Activated CD8-positive, alpha-beta memory T cell treated with anti-CD3 and anti-CD28 coated beads for 4 hours (primary cell): ENCODE results near the gene NRIP1.

Experiments
- DNase-seq, 2 donors: peaks; one replicate each; pipeline ENCODE4 v3.0.0-alpha.2; 2020; ENCODE audit warnings: low read depth in 2 of 2

Gene NRIP1

DNA sequence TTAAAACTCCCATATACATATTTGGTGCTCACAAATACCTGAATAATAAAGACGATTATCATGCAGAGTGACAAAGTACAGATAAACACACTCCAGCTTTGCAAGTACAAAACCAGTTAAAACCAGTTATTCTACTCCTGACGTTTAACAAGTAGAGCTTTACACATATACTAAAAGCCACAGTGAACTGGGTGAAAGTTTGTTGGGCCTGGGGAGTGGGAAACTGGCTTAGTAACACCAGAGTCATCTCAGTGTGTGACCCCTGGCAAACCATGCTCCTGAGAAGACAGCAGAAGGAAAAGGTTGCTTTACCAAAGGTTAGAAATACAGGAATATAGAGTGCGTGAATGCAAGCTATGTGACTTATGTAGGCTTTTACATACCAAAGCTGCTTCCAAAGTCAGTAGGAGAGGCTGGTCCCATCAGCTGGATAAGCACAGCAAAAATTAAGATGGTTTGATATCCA lies 148.1 kb downstream of the NRIP1 start:
- no peak for DNase-seq

DNA sequence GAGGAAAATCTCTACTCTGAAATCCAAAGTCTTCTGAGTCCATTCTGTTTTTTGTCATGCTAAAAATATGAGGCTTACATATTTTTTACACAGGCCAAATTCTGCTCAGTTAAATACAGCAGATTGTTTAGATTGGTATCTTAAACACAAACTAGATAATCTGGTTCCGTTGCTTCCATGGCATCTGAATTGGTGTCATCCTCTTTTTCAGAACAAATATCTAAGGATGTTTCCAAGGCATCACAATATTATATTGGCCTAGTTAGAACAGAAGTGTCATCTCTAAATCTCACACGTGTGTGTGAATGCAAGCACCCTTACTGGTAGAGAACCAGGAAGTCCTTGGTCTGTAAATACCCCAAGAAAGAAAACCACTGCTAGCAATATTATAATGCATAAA lies 151.2 kb downstream of the NRIP1 start:
- DNase-seq: no peak

GRCh38 chr21:14911351-14911750 lies 153.4 kb downstream of the NRIP1 start:
- DNase-seq: no peak
